Stimulated activated CD8-positive, alpha-beta memory T cell treated with anti-CD3 and anti-CD28 coated beads, Interleukin-12 subunit alpha, Interleukin-12 subunit beta, amount 100 ng/mL, for 4 hours (primary cell): ENCODE results near the gene CTNNA2.

ENCODE experiments used
- DNase-seq: peaks from one replicate; pipeline ENCODE4 v3.0.0-alpha.2; 2020; ENCODE audit warnings: low read depth

CTNNA2 gene

DNA sequence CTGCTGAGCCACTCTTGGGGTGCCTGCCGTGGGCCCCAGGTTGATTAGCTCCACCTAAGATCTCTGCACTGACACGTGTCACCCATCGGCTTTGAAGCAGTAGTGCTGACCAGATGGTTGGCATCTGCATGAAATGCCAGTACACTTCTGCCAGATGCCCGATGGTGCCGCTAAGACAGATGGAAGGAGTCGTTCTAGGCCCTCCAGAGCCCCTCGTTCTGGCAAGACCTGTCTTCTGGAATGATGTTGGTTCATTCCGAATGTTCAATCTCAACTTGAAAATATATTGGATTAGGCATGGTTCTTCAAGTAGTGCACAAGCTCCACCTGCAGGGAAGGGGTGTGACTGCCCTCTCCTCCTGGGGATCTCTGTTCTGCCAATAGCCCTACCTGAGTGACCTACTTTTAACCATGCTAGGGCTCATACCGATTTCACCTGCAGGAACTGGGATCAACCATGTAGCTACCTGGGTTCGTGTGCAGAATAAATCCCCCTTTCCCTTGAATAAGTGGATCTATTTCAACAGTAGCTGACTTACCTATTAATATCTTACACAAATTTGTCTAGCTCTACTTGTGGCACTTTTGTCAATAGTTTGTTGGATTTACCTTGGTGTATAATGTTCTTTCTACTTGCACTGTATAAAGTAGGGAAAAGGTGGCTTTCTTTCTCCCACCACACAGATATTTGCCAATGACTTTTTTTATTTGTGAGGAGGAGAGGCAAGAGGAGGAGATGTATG, 342.6 kb downstream of the CTNNA2 start:
- DNase-seq, result no peak

DNA sequence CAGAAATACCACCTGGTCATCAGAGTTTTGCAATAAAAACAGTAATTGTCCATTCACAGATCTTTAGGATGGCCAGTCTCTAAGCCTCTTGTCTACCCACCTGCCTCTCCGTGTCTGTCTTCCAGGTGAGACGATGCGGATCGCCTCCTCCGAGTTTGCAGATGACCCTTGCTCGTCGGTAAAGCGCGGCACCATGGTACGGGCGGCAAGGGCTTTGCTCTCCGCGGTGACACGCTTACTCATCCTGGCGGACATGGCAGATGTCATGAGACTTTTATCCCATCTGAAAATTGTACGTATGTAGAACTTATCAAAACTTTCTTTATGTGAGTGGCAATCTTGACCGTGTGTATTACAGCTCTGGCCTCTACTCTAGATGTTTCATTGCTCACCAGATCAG, 345.0 kb downstream of the CTNNA2 start:
- DNase-seq, result no peak

DNA sequence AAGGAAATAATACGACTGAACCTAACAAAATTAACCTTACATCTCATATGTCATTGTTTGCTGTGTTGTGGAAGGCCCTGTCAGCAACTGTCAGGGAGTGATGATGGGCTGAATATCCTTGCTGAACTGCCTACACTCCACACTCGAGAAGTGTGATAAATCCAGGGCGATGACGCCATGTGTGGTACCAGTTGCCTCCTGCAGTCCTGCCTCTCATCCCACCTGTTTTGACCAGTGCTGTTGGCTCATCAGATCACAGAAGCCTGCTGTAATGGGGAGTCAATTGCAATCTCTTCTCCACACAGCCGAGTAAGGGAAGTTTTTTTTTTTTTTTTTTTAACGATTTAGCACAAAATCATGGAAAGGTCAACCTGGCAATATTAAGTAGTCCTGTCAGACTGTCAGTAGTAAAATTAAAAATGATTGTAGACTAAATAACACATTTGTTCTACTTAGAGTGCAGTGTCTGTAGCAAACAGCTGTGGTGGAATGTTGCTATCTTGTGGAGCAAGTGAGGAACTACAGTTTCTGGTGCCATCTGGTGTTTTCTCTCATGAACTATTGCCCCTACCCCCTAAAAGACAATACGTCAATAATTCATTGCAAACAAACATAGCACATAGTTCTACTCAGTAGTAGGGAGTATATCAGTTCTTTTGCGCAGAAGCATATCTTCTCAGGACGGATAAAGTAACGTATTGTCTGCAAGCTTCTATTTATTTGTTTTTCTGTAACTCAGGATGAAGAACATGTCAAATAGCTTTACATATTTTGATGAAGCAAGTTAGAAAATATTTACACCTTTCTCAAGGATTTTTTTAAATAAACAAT, 347.6 kb downstream of the CTNNA2 start:
- DNase-seq, result no peak

DNA sequence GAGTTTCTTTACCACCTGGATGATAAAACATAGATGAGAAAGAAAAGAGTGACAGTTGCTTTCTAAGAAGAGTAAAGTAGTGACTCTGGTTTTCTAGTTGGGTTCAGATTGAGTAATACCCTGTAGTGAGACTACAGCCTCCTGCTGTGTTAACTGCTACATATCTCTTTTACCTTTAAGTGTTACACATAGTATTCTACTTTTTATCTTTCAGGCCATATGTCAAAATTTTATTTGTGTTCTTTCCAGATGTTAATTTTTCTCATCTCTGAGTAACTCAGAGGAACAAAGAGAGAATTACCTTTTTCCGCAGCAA, 348.2 kb downstream of the CTNNA2 start:
- no peak for DNase-seq

DNA sequence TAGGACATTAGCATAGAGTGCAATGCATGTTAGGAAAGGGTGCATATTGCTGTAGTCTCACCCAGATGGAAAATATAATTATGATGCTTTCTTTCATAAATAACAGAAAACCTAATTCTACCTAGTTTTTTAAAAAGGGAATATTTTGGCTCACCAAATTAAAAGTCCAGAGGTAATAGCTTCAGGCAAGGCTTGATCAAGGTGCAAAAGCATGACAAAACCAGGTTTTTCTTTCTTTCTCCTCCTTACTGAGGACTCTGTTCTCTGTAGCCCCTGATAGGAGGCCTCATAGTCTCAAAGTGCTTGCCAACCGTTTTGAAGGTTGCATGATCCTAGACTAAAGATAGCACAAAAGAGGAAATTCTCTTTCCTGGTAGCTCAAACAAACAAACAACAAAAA, 349.9 kb downstream of the CTNNA2 start:
- no peak for DNase-seq

DNA sequence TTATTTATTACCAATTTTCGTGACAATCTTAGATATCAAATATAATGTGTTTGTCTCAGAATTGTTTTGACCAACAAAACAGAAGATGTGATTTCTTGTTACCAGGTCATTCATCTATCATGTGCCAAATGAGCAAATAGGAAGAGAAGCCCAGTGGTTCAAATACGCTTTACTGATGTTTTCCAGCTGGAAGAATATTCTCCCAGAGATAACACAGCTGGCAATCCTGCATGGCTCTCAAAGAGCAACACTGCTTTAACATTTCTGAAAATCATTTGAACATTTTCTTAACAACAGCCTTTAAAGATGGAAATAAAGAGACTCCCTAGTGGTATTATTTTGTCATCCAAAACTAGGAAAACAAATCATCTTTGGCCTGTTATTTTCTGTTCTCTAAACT, 359.8 kb downstream of the CTNNA2 start:
- DNase-seq, result no peak

DNA sequence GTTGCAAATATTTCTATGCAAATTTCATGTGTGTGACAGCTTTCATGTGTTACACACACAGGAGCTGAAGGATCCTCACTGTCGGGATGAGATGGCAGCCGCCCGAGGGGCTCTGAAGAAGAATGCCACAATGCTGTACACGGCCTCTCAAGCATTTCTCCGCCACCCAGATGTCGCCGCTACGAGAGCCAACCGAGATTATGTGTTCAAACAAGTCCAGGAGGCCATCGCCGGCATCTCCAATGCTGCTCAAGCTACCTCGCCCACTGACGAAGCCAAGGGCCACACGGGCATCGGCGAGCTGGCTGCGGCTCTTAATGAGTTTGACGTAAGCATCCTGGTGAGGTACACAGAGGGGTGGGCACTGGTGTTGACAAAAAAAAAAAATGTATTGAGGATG, 361.2 kb downstream of the CTNNA2 start:
- DNase-seq, result no peak

DNA sequence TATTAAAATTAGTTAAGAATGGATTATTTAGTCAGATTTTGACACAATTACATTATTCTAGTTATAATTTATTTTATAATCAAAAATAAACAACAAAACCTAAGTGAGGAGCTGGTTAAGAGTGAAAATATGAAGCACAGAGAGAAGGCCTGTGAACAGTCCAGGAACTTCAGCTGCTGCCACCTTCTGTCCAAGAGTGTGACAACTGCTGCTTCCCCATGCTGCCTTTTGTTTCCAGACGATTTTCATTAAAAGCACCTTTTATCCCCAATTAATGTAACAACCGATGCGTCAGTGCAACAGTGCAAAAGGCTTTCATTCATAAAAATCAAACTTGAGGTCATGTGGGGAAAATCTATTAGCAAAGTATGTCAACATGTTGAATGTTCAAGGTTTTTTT, 363.6 kb downstream of the CTNNA2 start:
- no peak for DNase-seq

DNA sequence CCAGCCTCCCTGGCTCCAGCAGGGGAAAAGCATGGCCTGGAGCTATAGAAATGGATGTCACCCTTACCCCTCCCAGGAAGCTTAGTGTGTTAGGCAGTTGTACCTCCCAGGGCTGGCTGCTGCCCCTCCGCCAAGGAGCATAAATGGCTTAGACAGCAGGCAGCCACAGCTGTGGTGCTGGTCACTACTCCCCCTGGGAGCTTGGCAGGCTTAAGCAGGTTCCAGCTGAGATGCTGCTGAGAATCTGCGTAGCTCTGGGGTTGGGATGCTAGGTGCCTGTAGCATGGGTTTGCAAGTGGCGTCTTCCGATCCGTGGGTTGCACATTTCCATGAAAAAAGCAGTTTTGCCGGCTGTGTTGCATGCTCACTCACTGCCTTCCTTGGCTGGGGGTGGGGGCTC, 369.7 kb downstream of the CTNNA2 start:
- DNase-seq, result no peak

DNA sequence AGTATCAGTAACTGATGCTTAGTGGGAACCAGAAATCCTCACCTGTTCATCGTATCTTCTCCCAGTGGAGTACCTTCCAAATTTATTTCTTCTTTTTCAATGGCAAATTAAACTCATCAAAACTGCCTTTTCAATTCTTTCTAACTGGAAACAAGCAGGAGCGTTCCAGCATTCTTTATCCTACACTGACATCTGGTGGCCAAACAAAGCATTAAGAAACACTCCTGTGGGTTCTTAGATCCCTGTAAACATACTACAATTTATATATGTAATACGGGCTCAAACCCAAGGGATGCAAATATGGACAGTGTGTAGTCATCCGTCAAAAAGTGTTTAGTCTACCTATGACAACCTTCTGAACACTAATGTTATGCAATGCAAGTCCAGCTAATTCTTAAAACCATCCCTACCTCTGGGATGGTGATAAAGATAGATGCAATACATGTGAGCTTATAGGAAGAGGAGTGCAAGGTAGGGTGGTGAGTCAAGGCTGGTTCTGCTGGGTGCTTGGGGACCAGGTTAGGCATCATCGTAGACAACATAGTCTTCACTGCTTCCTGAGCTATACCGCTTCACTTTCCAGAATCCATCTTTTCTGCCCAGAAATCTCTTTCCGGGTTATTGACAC, 375.0 kb downstream of the CTNNA2 start:
- no peak for DNase-seq

DNA sequence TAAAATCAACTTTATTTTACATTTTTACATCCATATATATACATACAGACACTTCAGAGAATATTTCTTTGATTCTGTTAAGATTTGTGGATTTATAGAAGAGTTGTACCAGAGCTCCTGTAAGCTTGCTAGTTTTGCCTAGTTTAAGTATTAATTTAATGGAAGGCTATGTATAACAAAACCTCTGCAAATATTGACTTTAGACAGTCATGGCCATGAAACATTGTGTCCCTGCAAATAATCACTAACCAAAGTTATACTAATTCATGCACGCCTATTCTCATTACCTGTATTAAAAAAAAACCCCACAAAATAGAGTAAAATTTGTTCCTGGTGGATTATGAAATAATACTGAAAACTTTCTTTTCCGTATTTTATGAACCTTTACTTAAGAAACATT, 379.3 kb downstream of the CTNNA2 start:
- no peak for DNase-seq

DNA sequence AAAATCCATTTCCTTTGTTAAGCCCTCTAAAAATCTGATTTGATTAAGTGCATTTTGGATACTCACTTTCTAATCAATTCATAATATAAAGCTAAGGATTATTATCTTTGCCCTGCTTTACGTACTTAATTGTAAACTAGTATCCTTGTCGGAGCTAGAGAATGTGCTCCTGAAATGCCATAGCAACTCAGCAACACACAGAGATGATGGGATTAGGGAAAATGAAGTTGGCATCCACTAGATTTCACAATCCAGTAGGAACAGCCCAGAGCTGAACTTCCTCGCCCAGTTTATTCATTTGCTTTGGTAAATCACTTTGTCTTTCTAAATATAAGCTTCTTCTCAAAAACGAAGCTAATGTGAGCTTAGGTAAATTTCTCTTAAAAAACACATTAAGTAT, 386.3 kb downstream of the CTNNA2 start:
- DNase-seq, result no peak

DNA sequence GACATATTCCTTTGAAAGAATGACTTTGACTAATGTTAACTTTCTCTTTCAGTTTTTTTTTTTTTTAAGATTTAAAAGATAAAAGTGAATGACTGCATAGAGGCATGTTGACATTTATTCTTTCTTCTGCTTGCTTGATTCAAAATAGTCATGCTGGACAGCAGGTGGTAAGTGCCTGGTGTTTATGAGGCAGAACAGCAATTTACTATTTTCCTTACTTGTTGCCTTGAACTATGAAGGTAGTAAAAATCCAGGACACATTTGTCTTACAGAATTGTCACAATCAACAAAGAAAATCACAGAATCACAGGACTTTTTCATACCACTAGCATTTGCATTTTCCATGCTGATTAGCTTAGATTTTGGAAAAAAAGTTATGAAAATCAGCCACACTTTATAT, 388.3 kb downstream of the CTNNA2 start:
- no peak for DNase-seq

DNA sequence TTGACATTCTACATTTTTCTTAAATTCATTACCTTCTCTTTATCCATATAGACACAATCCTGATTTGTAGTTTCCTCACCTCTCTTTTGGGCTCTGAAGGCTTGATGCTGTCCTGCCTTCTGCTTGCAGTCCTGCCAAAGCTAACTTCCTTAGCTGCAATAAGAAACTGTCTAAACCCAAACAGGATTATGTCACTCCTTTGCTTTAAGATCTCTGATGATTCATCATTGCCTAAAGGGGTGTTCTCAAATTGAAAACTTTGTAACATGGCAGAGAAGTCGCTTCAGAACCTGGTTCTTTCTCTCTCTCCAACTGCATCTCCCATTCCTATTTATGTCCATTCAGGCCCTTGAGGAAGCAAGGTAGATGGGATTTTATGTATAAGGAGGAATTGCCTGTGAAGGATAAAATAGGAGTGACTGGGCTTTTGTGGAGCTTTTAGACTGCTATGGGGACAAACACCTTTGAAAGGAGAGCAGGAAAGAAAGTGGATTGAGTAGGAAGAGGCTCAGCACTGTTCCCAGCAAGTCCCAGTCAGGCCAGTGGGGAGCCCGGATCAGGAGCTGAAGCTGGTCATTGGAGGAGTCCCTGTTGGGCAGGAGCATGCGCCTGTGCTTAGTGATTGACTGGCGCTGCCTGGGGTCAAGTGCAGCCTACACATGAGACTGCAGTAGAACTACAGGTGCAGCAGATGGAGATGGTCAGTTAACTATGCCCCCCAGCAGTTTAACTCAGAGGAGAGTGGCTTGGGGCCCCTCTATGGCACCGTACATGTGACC, 390.6 kb downstream of the CTNNA2 start:
- no peak for DNase-seq

DNA sequence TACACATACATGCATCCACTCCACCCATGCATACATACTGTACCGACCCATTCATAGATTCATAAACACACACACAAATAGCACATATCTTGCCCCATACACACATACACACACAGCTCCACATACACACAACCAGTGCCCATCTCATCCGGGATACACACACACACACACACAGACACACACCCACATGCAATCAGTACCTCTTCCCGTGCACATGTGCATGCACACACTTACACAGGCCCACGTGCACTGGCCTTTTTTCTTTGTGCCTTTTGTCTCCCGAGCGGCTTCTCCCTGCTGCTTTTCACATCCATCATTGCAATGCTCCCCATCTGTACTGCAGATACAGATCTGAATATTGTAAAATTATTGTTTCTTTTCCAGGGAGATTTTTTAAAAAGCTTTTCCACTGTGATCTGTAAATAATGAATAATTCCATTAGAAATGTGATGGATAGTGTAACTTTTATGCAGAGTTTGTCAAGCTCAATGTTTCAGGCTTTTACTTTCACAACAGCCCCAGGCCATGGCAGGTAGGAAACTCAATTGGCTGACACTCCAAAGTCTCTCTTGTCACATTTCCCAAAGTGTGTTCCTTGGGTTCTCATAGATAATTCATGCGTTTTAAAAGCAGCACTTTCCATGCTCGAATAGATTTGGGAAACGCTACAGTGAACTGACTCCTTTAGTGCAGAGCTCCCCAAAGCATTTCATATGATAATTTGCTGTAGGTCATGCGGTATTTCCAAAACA, 393.5 kb downstream of the CTNNA2 start:
- no peak for DNase-seq

DNA sequence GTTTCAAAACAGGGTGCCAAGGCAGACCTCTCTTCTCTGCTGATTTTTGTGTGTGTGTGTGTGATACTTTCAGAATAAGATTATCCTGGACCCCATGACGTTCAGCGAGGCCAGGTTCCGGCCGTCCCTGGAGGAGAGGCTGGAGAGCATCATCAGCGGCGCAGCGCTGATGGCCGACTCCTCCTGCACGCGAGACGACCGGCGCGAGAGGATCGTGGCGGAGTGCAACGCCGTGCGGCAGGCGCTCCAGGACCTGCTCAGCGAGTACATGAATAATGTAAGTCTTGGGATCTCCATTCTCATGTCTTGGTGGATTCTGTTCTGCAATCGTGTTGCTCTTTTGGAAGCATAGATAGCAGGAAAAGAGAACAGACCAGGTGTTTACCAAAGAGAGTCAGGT, 396.7 kb downstream of the CTNNA2 start:
- no peak for DNase-seq

DNA sequence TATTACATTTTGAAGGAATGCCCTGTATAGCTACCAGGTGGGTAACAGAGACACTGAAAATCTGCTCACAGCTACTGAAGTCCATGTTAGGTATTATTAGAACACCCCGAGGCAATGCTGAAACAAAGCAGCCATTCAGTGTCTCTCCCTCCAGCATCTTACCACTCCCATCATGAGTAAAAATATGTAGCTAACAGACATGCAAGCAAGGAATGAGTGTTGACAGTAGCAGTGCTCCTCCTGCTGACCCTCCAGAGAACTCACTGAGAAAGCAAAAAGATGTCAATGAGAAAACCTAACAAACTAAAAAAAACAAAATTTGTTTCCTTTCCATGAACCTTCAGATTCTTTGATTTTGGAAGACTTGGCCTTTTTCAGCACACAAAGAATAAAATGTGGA, 397.8 kb downstream of the CTNNA2 start:
- DNase-seq, result no peak

DNA sequence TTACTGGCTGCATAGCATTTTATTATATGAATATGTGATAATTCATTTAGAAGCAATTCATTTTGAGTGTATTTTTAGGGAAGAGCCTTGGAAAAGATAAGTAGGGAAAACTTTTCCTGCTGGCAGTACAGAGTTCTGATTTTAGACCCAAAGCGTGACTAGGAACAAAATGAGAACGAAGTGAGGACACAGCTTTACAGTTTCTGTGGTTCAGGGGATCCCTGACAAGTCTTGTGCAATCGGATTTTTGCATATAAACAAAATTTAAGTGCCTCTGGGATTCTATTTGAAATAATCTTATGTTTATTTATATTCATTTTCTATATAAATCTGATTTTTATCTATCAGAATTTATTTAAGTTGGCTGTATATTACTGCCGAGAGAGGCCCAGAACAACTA, 402.6 kb downstream of the CTNNA2 start:
- DNase-seq, result no peak

DNA sequence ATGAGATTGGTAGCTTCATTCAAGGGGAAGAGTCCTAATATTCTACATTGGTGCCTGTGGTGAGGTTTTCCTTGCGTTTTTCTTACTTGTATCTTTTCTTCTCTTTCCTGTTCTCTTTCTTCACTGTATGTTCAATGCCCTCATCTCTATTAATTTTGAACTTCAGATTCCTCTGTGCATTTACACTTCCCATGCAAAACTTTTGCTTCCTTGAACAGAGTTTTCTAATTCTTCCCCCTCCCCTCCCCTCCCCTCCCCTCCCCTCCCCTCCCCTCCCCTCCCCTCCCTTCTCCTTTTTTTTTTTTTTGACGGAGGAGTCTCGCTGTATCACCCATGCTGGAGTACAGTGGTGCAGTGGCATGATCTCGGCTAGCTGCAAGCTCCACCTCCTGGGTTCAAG, 403.4 kb downstream of the CTNNA2 start:
- no peak for DNase-seq

DNA sequence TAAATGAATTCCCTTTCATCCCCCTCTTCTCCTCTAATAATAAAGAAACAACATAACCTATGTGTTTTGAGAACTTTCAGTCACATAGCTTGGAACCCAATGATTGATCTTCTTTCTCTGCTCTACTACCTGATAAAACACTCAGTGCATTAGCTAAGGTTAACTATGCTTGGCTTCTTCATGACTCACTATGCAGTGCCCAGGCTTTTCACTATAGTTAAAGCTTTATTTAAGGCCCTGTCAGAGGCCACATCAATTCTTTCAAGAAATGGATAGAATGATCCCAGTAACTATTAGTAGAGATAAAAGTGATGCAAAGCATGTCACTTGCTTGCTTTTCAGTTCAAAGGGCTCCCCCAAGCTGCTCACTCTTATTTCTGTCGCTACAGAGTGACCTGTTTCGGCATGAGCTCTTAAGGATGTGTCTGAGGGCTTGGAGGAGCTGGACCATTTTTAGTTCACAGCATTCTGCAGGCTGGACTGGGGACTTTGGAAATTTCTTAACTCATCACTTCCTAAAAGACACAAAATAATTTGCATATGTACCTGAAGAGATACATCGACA, 407.7 kb downstream of the CTNNA2 start:
- no peak for DNase-seq

DNA sequence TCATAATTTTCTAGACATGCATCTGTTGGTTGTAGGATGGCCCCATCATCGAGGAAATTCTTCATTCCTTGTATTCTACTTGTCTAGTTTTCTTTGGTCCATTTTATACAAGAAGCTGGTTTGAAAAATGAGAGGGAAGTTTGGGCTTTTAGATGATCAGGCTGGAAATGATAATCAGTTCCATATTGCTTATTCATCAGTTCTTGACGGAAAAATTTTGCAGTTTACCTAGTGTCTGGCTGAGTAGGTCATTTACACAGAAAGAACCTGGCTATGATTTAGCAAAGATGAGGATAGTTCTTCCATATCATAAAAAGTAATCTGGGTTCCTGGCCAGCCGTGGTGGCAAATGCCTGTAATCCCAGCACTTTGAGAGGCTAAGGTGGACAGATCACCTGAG, 416.8 kb downstream of the CTNNA2 start:
- DNase-seq, result no peak
